Stimulated activated CD4-positive, alpha-beta T cell treated with anti-CD3 and anti-CD28 coated beads, Interleukin-1b, Interleukin-23, amount 100 ng/mL, for 48 hours (primary cell): ENCODE results near the gene ATP9A.
"Not testable (repeated sequence)": the region's sequence is repeated elsewhere in the genome, so short reads cannot be mapped to it uniquely, and the experiment has no call there.

ENCODE experiments used
- DNase-seq: peaks from one replicate; pipeline ENCODE4 v3.0.0-alpha.2; 2020

Gene ATP9A

DNA sequence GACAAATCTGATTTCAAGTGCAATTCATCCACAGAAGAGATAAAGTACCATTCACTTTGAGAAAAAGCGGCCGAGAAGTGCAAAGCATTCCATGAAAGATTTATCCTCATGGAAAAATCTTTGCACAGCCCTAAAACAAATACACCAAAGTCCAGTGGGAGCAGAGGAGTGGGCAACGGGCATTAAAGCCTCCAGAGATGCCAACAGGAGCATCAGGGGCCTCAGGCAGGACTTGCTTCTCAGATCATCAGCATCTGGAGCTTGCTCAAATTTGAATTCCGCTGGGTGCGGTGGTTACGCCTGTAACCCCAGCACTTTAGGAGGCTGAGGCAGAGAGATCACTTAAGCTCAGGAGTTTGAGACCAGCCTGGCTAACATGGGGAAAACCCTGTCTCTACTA is 115.0 kb downstream of the ATP9A start:
- DNase-seq: no peak

DNA sequence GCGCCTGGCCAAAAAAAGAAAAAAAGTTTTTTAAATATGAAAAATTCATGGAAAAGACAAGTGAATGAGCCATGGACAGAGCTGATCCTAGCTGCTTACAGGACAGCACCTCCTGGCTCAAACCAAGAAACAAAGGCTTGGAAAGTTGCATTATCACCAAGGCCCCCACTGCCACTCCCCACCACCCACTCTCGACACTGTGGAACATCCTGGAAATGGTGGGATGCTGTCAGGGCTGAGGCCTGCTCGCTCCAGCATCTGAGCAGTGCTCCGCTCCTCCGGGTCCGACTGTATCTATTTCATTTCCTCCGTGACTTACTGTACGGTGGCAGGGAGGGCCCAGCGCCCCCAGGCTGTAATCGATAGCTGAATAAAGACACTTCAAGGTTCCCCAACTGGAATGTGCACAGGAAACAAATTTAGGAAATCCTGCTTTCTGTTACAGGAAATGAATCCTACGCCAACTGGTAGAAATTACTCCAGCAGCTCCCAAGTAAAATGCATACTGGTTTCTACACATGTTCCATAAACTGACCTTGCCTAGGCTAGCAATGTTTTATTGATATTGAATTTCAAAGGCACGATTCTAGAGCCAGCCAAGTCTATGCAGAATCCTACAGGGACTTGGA is 116.2 kb downstream of the ATP9A start:
- DNase-seq: no peak

DNA sequence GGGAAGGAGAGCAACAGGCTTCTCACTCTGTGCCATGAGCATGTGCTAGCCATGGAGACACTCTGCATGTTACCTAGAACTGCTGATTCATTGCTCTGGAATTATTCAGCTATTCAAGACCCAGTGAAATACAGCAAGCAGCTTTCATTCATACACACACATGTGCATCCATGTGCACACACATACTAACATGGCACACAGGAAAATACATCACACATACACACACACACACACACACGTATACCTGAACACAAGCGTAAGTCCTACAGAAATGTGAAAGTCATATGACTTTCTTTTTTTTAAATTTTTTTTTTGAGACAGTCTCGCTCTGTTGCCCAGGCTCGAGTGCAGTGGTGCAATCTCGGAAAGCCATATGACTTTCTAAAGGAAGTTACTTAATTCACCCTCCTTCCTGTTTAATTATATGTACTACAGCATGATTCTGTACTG is 117.5 kb downstream of the ATP9A start:
- no peak for DNase-seq

DNA sequence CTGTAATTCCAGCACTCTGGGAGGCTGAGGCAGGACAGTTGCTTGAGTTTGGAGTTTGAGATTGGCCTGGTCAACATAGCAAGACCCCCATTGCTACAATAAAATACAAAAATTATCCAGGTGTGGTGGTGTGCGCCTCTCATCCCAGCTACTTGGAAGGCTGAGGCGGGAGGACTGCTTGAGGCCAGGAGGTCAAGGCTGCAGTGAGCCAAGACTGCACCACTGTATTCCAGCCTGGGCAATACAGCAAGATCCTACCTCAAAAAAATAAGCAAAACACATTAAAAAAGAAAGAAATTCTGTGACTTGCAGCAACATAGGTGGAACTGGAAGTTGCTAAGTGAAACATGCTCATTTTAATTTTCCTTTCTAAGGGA is 119.6 kb downstream of the ATP9A start:
- DNase-seq: no peak

DNA sequence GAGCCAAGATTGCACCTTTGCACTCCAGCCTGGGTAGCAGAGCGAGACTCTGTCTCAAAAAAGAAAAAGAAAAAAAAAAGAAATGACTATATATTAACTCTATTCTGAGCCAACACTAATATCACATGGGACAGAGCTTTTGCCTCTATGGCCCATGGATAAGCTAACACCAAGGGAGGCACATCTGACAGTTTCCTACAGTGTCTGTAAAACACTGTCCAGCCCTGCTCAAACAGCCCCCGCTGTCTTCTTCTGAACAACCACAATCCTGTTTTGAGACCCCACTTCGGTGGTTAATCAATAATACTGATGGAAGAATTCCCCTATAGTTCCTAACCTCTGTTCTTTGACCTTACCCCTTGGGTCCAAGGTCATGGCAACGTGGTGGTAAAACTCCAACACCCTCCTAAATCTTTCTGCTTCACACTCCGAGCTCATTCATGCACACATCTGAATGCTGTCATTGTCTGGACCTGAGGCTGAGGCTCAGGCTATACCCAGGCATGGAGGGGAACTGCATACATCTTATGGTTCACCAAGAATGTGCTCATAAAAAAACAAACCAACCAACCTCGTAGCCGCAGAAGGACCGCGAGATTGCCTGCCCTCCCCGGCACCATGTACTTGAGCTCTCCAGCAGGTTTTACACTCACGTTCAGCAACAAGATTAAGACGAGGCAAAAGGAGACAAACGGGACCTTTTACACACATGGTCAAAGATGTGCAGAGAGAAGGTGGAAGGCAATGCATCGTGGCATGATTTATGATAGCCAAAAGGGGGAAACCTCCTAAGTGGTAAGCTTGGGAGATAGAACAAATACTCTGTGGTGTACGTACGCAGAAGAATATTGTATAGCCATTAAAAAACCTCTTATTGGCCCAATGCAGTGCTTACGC is 120.3 kb downstream of the ATP9A start:
- no peak for DNase-seq

DNA sequence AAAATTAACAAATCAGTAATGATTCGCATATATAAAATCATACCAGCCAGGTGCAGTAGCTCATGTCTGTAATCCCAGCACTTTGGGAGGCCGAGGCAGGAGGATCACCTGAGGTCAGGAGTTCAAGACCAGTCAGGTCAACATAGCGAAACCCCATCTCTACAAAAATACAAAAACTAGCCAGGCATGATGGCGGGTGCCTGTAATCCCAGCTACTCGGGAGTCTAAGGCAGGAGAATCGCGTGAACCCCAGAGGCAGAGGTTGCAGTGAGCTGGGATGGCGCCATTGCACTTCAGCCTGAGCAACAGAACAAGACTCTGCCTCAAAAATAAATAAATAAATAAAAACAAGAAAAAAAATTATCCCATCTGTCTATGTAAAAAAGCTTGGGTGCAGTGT is 124.4 kb downstream of the ATP9A start:
- not testable (repeated sequence) for DNase-seq

DNA sequence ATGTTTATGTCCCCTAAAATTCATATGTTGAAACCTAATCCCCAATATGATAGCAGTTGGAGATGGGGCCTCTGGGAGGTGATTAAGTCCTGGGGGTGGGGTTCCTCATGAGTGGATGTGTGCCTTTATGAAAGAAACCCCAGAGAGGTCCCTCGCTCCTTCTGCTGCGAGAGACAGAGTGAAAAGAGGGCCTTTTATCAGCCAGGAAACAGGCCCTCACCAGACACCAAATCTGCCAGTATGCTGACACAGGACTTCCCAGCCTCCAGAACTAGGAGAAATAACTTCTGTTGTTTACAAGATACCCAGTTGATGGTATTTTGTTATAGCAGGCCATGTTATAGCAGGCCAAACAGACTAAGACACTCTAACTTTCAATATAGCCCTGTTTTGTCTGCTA is 124.8 kb downstream of the ATP9A start:
- no peak for DNase-seq

DNA sequence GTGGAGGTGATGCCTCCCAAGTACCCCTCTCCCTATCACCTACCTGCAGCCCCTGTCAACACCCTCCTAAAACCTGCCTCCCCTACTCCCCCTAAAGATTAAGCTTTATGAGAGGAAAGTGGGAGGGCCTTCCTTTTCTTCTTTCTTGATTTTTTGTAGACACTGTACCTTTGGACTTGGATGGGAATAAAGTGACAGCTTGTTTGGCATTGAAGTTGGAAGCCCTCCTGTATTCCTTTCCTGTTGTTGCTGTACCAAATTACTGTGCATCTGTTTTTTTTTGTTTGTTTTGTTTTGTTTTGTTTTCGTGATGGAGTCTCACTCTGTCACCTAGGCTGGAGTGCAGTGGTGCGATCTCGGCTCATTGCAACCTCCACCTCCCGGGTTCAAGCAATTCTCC is 126.3 kb downstream of the ATP9A start:
- DNase-seq: no peak

DNA sequence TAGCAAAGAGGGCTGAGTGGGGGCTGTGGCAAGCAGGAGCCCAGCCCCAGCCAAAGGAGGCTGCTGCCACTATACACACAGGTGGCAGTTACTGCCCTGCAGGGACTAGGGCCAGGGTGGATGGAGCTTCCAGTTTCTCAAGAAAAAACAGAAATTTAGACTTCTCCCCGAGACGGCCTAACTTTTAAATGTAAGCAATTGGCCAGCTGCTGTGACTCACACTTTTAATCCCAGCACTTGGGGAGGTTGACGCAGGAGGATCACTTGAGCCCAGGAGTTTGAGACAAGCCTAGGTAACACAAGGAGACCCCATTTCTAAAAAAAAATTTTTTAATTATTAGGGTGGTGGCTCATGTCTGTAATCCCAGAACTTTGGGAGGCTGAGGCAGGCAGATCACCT is 127.4 kb downstream of the ATP9A start:
- DNase-seq: no peak

DNA sequence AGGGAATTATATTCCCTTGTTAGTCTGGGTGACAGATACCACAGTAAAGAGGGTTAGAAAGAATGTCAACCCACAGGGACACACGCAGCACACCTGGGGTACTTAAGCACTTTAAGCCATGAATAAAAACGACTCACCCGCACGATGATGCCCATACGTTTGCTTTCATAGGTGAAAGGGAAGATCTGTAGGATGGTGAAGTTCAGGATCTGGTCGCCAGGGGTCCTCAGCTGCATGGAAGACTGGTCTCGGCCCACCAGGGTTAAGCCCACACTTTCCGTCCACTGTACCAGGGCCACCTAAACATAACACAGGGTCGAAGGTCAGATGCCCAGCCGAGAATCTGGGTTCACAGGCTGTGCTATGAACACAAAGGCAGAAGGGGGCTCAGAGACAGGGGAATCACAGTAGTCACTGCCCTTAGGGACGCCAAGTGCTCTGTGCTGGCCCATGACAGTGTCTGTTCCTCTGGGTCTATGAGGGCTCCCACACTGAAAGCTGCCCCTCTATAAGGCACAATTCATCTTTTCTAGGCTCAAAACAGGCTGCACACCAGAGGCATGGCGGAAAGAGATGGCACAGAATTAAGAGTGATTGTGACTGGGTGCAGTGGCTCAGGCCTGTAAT is 128.9 kb downstream of the ATP9A start:
- DNase-seq: peak; percentile 53

DNA sequence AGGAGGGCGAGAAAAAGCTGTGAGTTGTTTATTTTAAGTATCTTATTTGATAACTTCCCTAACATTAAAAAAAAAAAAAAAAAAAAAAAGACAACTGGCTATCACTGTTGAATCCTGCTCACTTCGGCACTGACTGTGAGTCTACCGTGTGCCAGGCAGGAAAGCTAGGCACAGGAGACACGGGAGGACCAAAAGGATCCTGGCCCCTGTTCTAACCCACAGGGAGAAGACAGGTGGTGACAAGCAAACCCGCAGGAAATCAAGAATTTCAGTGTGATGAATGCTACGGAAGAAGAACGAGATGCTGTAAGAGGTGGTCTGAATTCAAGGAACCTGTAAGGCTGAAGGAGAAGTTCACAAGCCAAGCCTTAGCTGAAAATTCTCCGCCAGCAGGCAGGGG is 130.9 kb downstream of the ATP9A start:
- DNase-seq: no peak

DNA sequence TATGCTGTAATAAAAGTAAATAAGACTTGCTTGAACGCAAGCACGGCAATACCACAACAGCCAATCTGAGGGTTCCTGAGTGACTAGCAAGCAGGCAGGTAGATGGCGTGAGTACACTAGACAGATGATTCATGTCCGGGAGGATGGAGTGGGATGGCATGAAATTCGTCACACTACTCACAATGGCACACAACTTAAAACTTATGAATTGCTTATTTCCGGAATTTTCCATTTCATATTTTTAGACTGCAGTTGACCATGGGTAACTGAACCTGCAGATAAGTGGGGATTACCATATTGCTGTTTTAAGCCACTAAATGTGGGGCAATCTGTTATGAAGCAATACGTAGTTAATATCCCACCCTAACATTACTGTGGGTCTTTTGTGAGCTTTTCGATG is 132.1 kb downstream of the ATP9A start:
- peak; percentile 36 for DNase-seq

DNA sequence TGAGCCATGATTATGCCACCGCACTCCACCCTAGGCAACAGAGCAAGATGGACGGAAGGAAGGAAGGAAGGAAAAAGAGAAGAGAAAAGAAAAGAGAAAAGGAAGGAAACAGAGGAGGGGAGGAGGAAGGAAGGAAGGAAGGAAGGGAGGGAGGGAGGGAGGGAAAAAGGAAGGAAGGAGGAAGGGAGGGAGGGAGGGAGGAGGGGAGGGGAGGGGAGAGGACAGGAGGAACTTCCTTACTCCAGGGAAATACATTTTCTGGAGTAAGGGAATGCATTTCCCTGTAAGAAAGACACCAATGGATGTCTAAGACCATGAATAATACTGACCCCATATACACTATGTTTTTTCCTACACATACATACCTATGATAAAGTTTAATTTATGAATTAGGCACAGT is 132.5 kb downstream of the ATP9A start:
- DNase-seq: no peak

DNA sequence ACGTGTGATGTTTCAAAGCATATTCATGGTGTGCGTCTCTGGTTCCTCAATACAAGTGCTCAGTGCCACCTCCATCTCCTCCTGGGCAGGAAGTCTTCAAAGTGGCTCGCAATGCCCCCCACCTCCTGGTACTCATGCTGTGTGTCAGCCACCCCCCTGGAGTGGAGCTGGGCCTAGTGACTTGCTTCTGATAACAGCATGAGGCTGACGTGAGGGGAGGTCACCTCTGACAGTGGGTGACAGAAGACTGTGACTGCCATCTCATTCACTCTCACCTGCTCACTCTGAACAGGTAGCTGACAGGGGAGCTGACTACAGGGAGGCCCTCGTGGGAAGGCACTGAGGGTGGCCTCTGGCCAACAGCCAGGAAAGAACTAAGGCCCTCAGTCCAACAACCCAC is 133.3 kb downstream of the ATP9A start:
- DNase-seq: no peak

DNA sequence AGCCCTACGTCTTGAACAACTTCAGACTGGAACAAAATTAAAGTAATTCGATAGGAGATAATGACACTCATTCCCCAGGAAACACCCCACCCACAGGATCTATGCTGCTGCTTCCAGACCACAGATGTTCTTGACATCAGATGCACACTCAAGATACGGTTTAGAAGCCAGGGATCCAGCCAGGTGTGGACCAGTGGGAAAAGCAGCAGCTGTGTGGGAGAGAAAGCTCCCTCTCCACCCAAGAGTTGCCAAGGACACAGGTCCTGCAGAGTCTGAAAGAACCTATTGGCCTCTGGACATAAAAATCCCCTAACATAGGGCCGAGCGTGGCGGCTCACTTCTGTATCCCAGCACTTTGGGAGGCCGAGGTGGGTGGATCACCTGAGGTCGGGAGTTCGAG is 133.9 kb downstream of the ATP9A start:
- DNase-seq: no peak

DNA sequence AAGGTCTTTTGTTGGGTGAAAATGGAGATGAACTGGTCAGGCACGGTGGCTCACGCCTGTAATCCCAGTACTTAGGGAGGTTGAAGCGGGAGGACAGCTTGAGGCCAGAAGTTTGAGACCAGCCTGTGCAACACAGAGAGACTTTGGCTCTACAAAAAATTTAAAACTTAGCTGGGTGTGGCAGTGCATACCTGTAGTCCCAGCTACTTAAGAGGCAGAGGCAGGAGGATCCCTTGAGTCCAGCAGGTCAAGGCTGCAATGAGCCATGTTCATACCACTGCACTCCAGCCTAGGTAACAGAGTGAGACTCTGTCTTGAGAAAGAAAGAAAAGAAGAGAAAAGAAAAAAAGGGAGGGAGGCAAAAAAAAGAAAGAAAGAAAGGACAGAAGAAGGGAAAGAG is 134.8 kb downstream of the ATP9A start:
- DNase-seq: no peak

DNA sequence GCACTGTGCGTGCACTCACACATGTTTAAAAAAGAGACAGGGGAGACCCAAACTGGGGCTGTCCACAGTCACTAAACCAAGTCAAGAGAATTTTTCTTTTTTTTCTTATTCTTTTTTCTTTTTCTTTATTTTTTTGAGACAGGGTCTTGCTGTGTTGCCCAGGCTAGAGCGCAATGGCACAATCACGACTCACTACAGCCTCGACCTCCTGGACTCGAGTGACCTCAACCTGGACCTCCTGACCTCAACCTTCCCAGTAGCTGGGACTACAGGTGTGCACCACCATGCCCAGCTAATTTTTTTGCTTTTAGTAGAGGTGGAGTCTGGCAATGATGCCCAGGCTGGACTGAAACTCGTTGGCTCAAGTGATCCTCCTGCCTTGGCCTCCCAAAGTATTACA is 136.2 kb downstream of the ATP9A start:
- DNase-seq: no peak

DNA sequence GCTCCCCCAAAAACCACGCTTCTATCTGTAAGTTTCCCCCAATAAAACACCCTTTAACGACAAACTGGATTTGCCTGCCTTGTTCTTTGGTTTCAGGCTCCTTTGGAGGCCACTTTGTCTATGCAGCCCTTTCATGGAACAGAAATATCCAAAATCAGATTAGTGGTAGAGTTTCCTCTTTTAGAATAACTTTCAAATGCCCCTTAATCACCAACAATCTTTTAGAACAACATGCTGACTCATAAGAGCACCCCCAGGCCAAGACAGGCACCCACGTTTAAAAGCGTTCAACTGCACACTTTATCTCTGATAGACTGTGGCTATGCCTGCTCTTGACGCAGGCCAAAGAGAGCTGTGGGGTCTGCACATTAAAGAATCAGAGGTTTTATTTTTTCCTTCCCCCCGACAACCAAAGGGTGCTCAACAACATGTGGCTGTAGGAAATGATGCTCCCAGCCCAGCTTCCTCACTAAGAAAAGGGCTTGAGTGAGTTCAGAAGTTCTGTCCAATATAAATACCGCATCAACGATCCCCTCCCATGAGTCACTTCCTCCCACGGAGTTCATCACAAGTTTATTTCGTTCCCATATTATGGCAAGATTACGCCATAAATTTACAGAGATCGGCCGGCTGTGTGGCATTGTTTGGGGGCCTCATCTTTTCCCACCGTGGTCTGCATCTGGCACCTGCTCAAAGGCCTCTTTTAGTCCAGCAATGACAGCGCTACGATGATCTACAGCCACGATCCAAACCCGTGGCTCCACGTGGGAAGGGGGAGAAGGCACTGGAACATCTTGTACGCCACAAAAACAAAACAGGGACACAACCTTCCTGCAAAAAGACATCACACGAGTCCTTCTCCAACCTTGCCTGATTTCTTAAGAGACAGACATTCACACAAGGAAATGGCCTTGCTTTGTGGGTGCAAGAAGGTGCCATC is 136.9 kb downstream of the ATP9A start:
- peak; percentile 46 for DNase-seq

DNA sequence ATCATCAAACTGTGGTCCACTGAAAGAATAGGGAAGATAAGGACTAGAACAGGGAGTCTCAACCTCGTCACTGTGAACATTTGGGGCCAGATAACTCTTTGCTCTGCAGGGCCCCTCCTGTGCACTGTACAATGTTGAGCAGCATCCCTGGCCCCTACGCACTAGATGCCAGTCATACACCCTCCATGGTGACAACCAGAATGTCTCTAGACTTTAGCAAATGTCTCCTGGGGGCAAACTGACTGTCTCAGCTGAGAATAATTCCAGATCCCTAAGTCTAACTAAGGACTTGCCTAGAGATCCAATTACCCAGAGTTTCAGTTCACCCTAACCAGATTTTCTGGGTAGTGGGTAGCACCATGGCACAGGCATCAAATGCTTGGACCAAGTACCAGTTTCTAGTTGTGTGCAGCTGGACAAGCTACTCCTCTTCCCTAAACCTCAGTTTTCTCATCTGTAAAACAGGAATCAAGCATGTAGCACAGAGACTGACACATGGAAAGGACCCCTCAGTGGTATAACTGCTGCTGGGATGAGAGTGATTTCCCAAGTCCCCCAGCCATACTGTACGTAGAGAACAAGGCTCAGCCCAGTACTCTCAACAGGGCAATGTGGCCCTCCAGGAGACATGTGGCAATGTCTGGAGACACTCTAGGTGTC is 138.7 kb downstream of the ATP9A start:
- no peak for DNase-seq

DNA sequence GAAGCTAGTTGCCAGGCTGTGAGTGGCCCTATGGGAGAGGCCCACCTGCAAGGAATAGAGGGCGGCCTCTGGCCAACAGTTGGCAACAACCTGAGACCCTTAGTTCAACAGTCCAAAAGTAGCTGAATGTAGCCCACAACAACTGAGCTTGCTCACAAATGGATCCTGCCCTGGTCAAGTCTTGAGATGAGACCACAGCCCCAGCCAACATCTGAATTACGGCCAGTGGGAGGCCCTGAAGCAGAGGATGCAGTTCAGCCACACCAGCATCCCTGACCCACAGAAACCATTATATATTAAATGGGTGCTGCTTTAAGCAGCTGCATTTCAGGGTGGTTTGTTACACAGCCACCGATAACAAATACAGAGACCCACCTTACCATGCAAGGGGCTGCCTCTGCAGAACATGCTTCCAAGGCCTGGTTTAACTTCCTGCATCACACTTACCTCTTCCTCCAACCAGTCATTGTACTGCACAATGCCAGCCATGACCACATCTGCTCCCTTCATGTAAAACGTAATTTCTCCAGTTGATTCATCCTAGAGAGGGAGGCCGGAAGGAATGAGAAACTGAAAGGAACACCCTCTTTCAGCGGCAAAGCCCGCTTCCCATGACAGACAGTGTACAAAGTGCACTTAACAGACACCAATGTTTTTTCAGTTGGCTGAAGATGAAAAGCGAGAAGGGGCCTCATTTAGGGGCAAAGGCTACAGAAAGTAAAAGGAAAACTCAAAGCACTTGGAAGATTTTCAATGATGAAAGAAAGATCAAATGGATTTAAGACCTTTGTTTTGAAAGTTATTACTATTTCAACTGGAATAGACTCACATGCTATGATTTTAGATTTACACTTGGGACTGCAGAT is 139.4 kb downstream of the ATP9A start:
- DNase-seq: peak; percentile 30

DNA sequence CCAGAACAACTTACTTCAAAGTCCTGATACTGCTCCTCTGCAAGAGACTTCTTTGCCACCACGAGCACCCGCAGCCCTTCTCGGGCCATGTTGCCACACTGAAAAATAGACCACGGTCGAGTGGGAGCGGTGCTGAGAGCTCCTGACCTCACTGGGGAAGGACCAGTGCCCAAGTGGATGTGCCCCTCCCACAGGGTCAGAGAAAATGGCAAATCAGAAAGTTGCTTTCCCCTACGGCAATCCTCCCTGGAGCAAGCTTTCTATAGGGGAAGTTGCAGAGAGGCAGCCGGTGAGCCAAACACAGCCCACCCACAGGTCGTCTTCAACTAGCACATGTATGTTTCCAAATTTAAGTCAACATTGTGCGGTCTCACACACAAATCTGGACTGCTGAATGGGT is 140.6 kb downstream of the ATP9A start:
- DNase-seq: no peak
